Prostate gland (tissue), 2 donors: ENCODE data around the gene DYRK2. TPM values are rescaled to one million over a fixed set of nuclear protein-coding genes. Genes with fewer than 3 reads are reported as not detected.

Experiments used
- DNase-seq: peaks from one replicate; pipeline ENCODE4 v3.0.0-alpha.2; 2019; ENCODE audit warnings: low spot score
- H3K27ac ChIP-seq, 2 donors: fragments of 200-600 bp; sonication (generic); 2 replicates each; pipeline ENCODE4 v1.5.1; 2017 to 2019
- H3K27me3 ChIP-seq: fragments of 200-600 bp; sonication (generic); replicated peaks from 2 replicates; pipeline ENCODE4 v1.5.1; 2019; ENCODE audit not compliant: insufficient read depth
- H3K36me3 ChIP-seq, 2 donors: fragments of 200-600 bp; sonication (generic); 1 replicate in 1 of 2; 2 replicates in 1 of 2; pipeline versions ENCODE4 v1.5.1 to v1.8.1; 2017 to 2019
- H3K4me1 ChIP-seq: fragments of 200-600 bp; sonication (generic); replicated peaks from 2 replicates; pipeline ENCODE4 v1.5.1; 2019
- H3K4me3 ChIP-seq, 2 donors: fragments of 200-600 bp; sonication (generic); 2 replicates each; pipeline ENCODE4 v1.5.1; 2017 to 2019
- H3K9me3 ChIP-seq: fragments of 200-600 bp; sonication (generic); 2 replicates; pipeline ENCODE4 v1.5.1; 2017
- POLR2A ChIP-seq: fragments of 450-650 bp; IDR thresholded peaks from one replicate; pipeline ENCODE4 v1.6.1; 2016; ENCODE audit warnings: antibody characterized with exemption, mild to moderate bottlenecking
- POLR2AphosphoS5 ChIP-seq: sonication (generic); formaldehyde crosslinking; IDR thresholded peaks from one replicate; pipeline ENCODE4 v1.6.1; 2017; ENCODE audit warnings: antibody characterized with exemption
- WGBS: methylation state at CpG from one replicate; pipeline ENCODE4 v1.1.5; 2018; 5-methylcytosine and 5-hydroxymethylcytosine counted together
- intact Hi-C: fragments of 100-400 bp; cut with DNase I; formaldehyde crosslinking; loops from one replicate; pipeline ENCODE4 v1.14.2; 2022
- total RNA-seq, 2 donors: library from RNA; depleted of rRNA; stranded (reverse); fragments of >200 nt; gene quantifications; one replicate each; pipeline ENCODE4 v1.1.0, GENCODE V29; 2016
- TF ChIP-seq, protein P1 (sequence below), 4 experiments: fragments of 200-600 bp in 2 of 4; fragments of 450-650 bp in 2 of 4; sonication (generic) in 2 of 4; IDR thresholded peaks; 1 replicate in 3 of 4; 2 replicates in 1 of 4; pipeline ENCODE4 v1.5.1; 2016 to 2019; ENCODE audit warnings: antibody characterized with exemption in 4 of 4, mild to moderate bottlenecking in 2 of 4, moderate library complexity in 2 of 4

The DYRK2 gene
- total RNA-seq, 2 donors from 2014 or later, result 16.7 to 31.9 TPM

DNA sequence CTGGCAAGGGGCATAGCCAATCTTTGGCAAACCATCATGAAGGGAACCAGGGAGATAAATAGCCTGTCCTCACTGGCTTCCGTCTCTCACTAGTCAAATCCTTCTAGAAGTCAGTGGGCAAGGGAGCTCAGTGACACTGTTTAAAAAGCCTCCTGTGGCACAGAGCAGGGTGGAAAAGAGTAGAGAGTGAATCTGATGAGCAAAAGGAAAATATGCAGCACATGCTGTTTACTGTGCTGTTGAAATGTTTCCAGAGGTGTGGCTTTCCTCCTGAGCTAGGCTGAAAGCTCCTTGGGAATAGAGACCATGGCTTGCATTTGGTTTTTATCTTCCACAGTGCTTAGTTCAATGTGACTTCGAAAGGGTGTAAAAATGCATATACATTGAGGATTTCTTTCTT lies 7.7 kb upstream of the DYRK2 start:
- DNase-seq, result no peak
- TF ChIP-seq POLR2A, result no peak
- TF ChIP-seq, protein P1, sequence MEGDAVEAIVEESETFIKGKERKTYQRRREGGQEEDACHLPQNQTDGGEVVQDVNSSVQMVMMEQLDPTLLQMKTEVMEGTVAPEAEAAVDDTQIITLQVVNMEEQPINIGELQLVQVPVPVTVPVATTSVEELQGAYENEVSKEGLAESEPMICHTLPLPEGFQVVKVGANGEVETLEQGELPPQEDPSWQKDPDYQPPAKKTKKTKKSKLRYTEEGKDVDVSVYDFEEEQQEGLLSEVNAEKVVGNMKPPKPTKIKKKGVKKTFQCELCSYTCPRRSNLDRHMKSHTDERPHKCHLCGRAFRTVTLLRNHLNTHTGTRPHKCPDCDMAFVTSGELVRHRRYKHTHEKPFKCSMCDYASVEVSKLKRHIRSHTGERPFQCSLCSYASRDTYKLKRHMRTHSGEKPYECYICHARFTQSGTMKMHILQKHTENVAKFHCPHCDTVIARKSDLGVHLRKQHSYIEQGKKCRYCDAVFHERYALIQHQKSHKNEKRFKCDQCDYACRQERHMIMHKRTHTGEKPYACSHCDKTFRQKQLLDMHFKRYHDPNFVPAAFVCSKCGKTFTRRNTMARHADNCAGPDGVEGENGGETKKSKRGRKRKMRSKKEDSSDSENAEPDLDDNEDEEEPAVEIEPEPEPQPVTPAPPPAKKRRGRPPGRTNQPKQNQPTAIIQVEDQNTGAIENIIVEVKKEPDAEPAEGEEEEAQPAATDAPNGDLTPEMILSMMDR (IDR thresholded peaks at IDR 0.05), result no peak
- TF ChIP-seq POLR2AphosphoS5, result no peak
- no peaks in the 10 kb centered on the region for H3K4me1 ChIP-seq
- H3K9me3 ChIP-seq, result no peaks in the 10 kb centered on the region
- 94% methylated on average over 2 of the region's 2 CpGs for WGBS
- H3K4me3 ChIP-seq, result no peak overlapping the region
- H3K27me3 ChIP-seq, result no peaks in the 10 kb centered on the region
- H3K27ac ChIP-seq, result no peak overlapping the region
- intact Hi-C loops, result loop anchor here (10.0 kb wide), 1 partner anchor 366 kb away; no protein-coding TSS in a partner anchor
- no peaks in the 10 kb centered on the region for H3K36me3 ChIP-seq

GRCh38 chr12:67645126-67645525 lies 3.4 kb upstream of the DYRK2 start:
- intact Hi-C loops, result loop anchor here (5.0 to 10.0 kb wide), 4 partner anchors 203 to 392 kb away; no protein-coding TSS in a partner anchor
- 98% methylated on average over 7 of the region's 7 CpGs for WGBS
- H3K4me3 ChIP-seq, result no peak overlapping the region
- H3K9me3 ChIP-seq, result no peaks in the 10 kb centered on the region
- H3K27ac ChIP-seq, result no peak overlapping the region
- no peak for TF ChIP-seq POLR2A
- no peaks in the 10 kb centered on the region for H3K4me1 ChIP-seq
- H3K27me3 ChIP-seq, result no peaks in the 10 kb centered on the region
- no peaks in the 10 kb centered on the region for H3K36me3 ChIP-seq
- DNase-seq, result no peak

DNA sequence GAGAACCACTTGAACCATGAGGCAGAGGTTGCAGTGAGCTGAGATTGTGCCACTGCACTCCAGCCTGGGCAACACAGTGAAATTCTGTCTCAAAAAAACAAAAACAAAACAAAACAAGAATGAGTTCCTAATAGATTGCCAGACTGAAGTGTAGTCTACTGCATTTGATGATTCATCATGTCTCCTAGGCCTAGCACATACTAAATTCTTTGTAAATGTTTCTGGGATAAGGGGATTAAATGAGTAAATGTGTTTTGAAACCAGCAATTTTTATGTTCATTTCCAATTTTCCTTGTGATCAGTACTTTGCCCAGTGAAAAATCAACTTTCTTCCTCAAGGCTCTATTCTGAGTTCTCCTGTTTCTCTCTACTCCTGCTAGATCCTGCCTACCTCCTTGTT lies 2.9 kb upstream of the DYRK2 start:
- H3K36me3 ChIP-seq, result no peaks in the 10 kb centered on the region
- no peak overlapping the region for H3K27ac ChIP-seq
- TF ChIP-seq POLR2AphosphoS5 (no peak), POLR2A (no peak)
- TF ChIP-seq, protein P1 (IDR thresholded peaks at IDR 0.05), result no peak
- no peaks in the 10 kb centered on the region for H3K27me3 ChIP-seq
- peaks cover under 1% of the 10 kb centered on the region for H3K4me1 ChIP-seq
- H3K9me3 ChIP-seq, result no peaks in the 10 kb centered on the region
- DNase-seq, result no peak
- no peak overlapping the region for H3K4me3 ChIP-seq
- intact Hi-C loops, result loop anchor here (5.0 to 10.0 kb wide), 4 partner anchors 203 to 392 kb away; no protein-coding TSS in a partner anchor

DNA sequence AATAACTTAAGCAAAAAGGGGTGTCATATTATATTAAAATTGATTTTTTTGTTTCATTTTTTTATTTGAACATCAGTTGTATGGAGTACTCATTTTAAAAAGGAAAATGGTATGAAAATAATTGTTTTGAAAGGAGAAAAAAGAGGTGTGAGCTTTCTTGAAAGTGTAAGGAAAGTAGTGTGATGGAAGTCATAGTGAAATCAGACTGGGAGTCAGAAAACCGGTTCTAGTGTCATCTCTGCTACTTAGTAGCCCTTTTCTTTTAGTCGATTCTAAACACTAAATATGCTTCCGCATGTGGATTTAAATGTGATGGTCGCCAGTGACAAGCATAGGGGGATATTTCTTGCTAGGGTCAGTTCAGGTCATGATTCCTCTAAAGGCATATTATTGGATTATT lies 1.8 kb upstream of the DYRK2 start:
- DNase-seq, result no peak

GRCh38 chr12:67647181-67647798 lies 1.3 kb upstream of the DYRK2 start:
- Histone ChIP-seq H3K36me3 (no peaks in the 10 kb centered on the region), H3K27ac (no peak overlapping the region), H3K4me1 (peaks cover 3% of the 10 kb centered on the region), H3K27me3 (no peaks in the 10 kb centered on the region), H3K9me3 (no peaks in the 10 kb centered on the region), H3K4me3 (peak overlapping the region; percentile 86 to 98)
- intact Hi-C loops, result loop anchor here (5.0 to 10.0 kb wide), 4 partner anchors 205 to 390 kb away; no protein-coding TSS in a partner anchor
- no peak for DNase-seq
- no peak for TF ChIP-seq POLR2AphosphoS5
- no peak for TF ChIP-seq POLR2A
- TF ChIP-seq, protein P1 (IDR thresholded peaks at IDR 0.05), result no peak
- WGBS, result 49% methylated on average over 21 of the region's 21 CpGs

More for the DNA sequence above, 1.8 kb upstream of the DYRK2 start:
- Histone ChIP-seq H3K4me3 (no peak overlapping the region), H3K9me3 (no peaks in the 10 kb centered on the region), H3K36me3 (no peaks in the 10 kb centered on the region), H3K27me3 (no peaks in the 10 kb centered on the region), H3K4me1 (peaks cover 3% of the 10 kb centered on the region), H3K27ac (no peak overlapping the region)
- no peak for TF ChIP-seq POLR2AphosphoS5
- intact Hi-C loops, result loop anchor here (5.0 to 10.0 kb wide), 4 partner anchors 204 to 391 kb away; no protein-coding TSS in a partner anchor
- WGBS, result 92% methylated on average over 4 of the region's 4 CpGs
